Body of pancreas (tissue), 4 donors: ENCODE measurements around the gene MOG. TPM values are rescaled to one million over a fixed set of nuclear protein-coding genes. Genes with fewer than 3 reads are reported as not detected.

Experiments used
- ATAC-seq: fragments of 150-250 bp; one replicate; pipeline ENCODE4 v1.9.1; 2016
- DNase-seq, 4 donors: peaks; one replicate each; pipeline ENCODE4 v3.0.0-alpha.2; 2019
- H3K27ac ChIP-seq, 4 donors: fragments of 200-600 bp; sonication (generic); 1 replicate in 3 of 4; 2 replicates in 1 of 4; pipeline versions ENCODE4 v1.5.1 to v1.6.1; 2016 to 2019; ENCODE audit warnings: mild to moderate bottlenecking in 1 of 4, mixed read lengths in 1 of 4, moderate library complexity in 1 of 4
- H3K27me3 ChIP-seq, 2 donors: fragments of 200-600 bp; sonication (generic); one replicate each; pipeline ENCODE4 v1.6.0; 2016; ENCODE audit warnings: mild to moderate bottlenecking in 1 of 2
- H3K36me3 ChIP-seq, 2 donors: fragments of 200-600 bp; sonication (generic); replicated peaks in 1 of 2; 2 replicates each; pipeline ENCODE4 v1.5.1; 2016; ENCODE audit warnings: low read depth in 2 of 2; ENCODE audit not compliant: insufficient read depth in 1 of 2
- H3K4me1 ChIP-seq: fragments of 200-600 bp; sonication (generic); one replicate; pipeline ENCODE4 v1.6.0; 2016
- H3K4me3 ChIP-seq, 2 donors: fragments of 200-600 bp; sonication (generic); 1 replicate in 1 of 2; 2 replicates in 1 of 2; pipeline ENCODE4 v1.5.1; 2016 to 2019
- H3K9me3 ChIP-seq, 3 donors: fragments of 200-600 bp; sonication (generic); 1 replicate in 2 of 3; 2 replicates in 1 of 3; pipeline ENCODE4 v1.5.1; 2016
- CTCF ChIP-seq, 7 experiments: fragments of 450-650 bp in 4 of 7; fragments of 200-600 bp in 3 of 7; sonication (generic) in 3 of 7; IDR thresholded peaks; one replicate each; pipeline ENCODE4 v1.5.1; 2016 to 2019; ENCODE audit warnings: antibody characterized with exemption in 7 of 7
- POLR2A ChIP-seq, 3 donors: fragments of 450-650 bp; IDR thresholded peaks; one replicate each; pipeline ENCODE4 v1.6.1; 2016; ENCODE audit warnings: antibody characterized with exemption in 3 of 3, mild to moderate bottlenecking in 2 of 3
- WGBS, 2 donors: methylation state at CpG; one replicate each; pipeline ENCODE4 v1.1.5; 2017; 5-methylcytosine and 5-hydroxymethylcytosine counted together
- intact Hi-C: fragments of 100-400 bp; cut with DNase I; formaldehyde crosslinking; loops from one replicate; pipeline ENCODE4 v1.15.1; 2023
- total RNA-seq, 2 donors: library from RNA; depleted of rRNA; stranded (reverse); fragments of >200 nt; gene quantifications; one replicate each; pipeline ENCODE4 v1.1.0, GENCODE V29; 2016

MOG gene
- total RNA-seq, 2 donors from 2014 or later: not detected

- no peaks in the 10 kb centered on the region for H3K36me3 ChIP-seq
- H3K27ac ChIP-seq: no peak overlapping the region
- ATAC-seq (no peak), DNase-seq (no peak)
- TF ChIP-seq CTCF (IDR thresholded peaks at IDR 0.05): no peak
- TF ChIP-seq POLR2A (IDR thresholded peaks at IDR 0.05): no peak
- no peaks in the 10 kb centered on the region for H3K9me3 ChIP-seq
- no peaks in the 10 kb centered on the region for H3K27me3 ChIP-seq
- intact Hi-C loops: no loop called here
- no peaks in the 10 kb centered on the region for H3K4me1 ChIP-seq
- 69 to 87% methylated on average over 12 to 13 of the region's 13 CpGs for WGBS, 2 donors
- no peak overlapping the region for H3K4me3 ChIP-seq
Measured at GRCh38 chr6:29679962-29680361, 23.1 kb downstream of the MOG start.

GRCh38 chr6:29680416-29680815, 23.5 kb downstream of the MOG start:
- Histone ChIP-seq H3K4me3 (no peak overlapping the region), H3K4me1 (no peaks in the 10 kb centered on the region), H3K36me3 (no peaks in the 10 kb centered on the region), H3K27me3 (no peaks in the 10 kb centered on the region), H3K27ac (no peak overlapping the region), H3K9me3 (no peaks in the 10 kb centered on the region)
- intact Hi-C loops: no loop called here
- ATAC-seq (no peak), DNase-seq (no peak)
- TF ChIP-seq POLR2A (IDR thresholded peaks at IDR 0.05) (no peak), CTCF (IDR thresholded peaks at IDR 0.05) (no peak)
- WGBS, 2 donors: 64 to 73% methylated on average over 24 of the region's 24 CpGs

GRCh38 chr6:29680904-29681303, 24.0 kb downstream of the MOG start, which contains the start of gene ZFP57:
Gene ZFP57, minus strand, starts transcription at chr6:29681152. Its CDS starts 4,149 bp downstream, at chr6:29677003.
- intact Hi-C loops: no loop called here
- no peak within 1 kb of the TSS for H3K27ac ChIP-seq
- H3K27me3 ChIP-seq: no peaks in the 10 kb centered on the region
- H3K36me3 ChIP-seq: no peaks in the 10 kb centered on the region
- ATAC-seq (no peak), DNase-seq (no peak)
- TF ChIP-seq POLR2A (IDR thresholded peaks at IDR 0.05): no peak
- no peak for TF ChIP-seq CTCF (IDR thresholded peaks at IDR 0.05)
- no peaks in the 10 kb centered on the region for H3K4me1 ChIP-seq
- H3K4me3 ChIP-seq: no peak within 1 kb of the TSS
- 51 to 59% methylated on average over 13 to 15 of the region's 31 CpGs for WGBS, 2 donors
- H3K9me3 ChIP-seq: no peaks in the 10 kb centered on the region

- intact Hi-C loops: no loop called here
- Histone ChIP-seq H3K9me3 (no peaks in the 10 kb centered on the region), H3K36me3 (no peaks in the 10 kb centered on the region), H3K4me3 (no peak overlapping the region), H3K27me3 (no peaks in the 10 kb centered on the region), H3K4me1 (no peaks in the 10 kb centered on the region), H3K27ac (no peak overlapping the region)
- ATAC-seq (no peak), DNase-seq (no peak)
- WGBS, 2 donors: 74 to 89% methylated on average over 8 of the region's 8 CpGs
- TF ChIP-seq POLR2A (IDR thresholded peaks at IDR 0.05): no peak
Measured at GRCh38 chr6:29681811-29682210, 24.9 kb downstream of the MOG start.

GRCh38 chr6:29685718-29686326, 28.9 kb downstream of the MOG start:
- no peaks in the 10 kb centered on the region for H3K36me3 ChIP-seq
- H3K4me3 ChIP-seq: no peak overlapping the region
- intact Hi-C loops: no loop called here
- H3K9me3 ChIP-seq: no peaks in the 10 kb centered on the region
- no peak for TF ChIP-seq POLR2A (IDR thresholded peaks at IDR 0.05)
- TF ChIP-seq CTCF (IDR thresholded peaks at IDR 0.05): no peak
- WGBS, 2 donors: 51 to 62% methylated on average over 15 of the region's 15 CpGs
- no peaks in the 10 kb centered on the region for H3K27me3 ChIP-seq
- ATAC-seq: no peak
- no peaks in the 10 kb centered on the region for H3K4me1 ChIP-seq
- no peak overlapping the region for H3K27ac ChIP-seq
- DNase-seq: no peak
